Measurements from ENCODE around the gene CMPK1.
"Not testable (repeated sequence)": the region's sequence is repeated elsewhere in the genome, so short reads cannot be mapped to it uniquely, and the experiment has no call there.

CMPK1 gene

DNA sequence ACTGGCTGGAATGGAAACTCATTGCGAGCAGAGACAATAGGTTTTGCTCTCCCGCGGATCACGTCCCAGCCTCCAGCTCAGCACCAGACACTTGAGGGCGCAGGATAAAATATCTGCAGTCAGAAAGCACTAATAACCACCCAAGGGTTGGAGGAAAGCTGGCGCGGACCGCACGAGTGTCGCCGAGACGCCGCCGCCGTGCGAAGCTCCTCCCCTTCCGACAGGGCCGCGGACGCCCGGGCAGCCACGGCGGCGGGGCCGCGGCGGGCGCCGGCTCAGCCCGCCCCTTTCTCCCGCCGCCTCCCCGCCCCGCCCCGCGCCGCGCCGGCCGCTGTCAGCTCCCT is at the start of gene CMPK1:
TSS of gene CMPK1 (plus strand) at position 213 of the 344 bp plus-strand sequence. CDS start 156 bp downstream, outside the sequence.
- DNase-seq: peak in 1 of 2 experiments; percentile 72

DNA sequence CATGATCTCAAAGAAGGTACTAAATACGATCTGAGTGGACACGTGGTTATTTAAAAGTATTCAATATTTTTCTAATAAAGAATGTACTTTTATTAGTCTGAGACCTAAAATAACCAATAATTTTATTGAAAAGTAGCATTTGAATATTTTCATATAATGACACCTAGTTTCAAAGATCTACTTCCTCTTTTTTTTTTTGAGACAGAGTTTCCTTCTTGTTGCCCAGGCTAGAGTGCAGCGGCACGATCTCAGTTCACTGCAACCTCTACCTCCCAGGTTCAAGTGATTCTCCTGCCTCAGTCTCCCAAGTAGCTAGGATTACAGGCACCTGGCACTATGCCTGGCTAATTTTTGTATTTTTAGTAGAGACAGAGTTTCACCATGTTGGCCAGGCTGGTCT is 45.5 kb upstream of the CMPK1 start:
- not testable (repeated sequence) for DNase-seq

DNA sequence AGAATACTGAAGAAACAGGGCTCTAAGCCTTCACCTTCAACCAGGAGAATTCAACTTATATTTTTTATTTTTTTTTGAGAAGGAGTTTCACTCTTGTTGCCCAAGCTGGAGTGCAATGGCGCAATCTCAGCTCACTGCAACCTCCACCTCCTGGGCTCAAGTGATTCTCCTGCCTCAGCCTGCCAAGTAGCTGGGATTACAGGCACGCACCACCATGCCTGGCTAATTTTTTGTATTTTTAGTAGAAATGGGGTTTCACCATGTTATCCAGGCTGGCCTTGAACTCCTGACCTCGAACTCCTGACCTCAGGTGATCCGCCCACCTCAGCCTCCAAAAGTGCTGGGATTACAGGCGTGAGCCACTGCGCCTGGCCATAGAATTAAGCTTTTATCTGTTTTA is 38.7 kb upstream of the CMPK1 start:
- not testable (repeated sequence) for DNase-seq

DNA sequence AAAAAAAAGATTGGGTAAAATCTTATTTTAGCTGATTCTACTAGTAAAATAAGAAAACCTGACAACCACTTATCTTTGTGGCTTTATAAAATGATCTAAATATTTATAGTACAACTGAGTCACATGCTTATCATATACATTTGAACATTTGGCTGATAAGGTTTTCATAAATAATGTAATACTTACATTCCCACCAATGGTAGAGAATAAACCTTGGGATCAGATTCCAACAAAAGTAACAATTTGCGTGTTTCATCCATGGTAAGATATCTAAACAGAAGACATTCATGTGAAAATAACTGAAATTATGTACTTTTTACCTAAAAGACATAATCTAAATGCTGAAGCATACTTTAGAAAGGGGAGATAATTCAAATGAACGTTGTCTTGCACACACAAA is 38.0 kb upstream of the CMPK1 start:
- DNase-seq: no peak

- no peak for DNase-seq
Measured at GRCh38 chr1:47298025-47298699, 35.4 kb upstream of the CMPK1 start.

DNA sequence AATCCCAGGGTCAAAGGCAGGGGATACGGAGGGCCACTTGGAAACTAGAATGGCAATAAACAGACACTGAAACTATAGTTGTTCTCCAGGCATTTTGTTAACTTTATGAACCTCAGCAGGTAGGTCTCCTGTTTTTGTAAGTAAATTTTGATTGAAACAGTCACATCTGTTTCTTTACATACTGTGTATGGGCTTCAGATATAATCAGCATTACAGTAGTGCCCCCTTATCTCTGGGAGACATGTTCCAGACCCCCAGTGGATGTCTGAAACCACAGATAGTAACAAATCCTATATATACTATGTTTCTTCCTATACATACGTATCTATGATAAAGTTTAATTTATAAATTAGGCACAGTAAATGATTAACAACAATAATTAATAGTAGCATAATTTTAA is 31.1 kb upstream of the CMPK1 start:
- no peak for DNase-seq

GRCh38 chr1:47309427-47309826 is 24.2 kb upstream of the CMPK1 start:
- no peak for DNase-seq

DNA sequence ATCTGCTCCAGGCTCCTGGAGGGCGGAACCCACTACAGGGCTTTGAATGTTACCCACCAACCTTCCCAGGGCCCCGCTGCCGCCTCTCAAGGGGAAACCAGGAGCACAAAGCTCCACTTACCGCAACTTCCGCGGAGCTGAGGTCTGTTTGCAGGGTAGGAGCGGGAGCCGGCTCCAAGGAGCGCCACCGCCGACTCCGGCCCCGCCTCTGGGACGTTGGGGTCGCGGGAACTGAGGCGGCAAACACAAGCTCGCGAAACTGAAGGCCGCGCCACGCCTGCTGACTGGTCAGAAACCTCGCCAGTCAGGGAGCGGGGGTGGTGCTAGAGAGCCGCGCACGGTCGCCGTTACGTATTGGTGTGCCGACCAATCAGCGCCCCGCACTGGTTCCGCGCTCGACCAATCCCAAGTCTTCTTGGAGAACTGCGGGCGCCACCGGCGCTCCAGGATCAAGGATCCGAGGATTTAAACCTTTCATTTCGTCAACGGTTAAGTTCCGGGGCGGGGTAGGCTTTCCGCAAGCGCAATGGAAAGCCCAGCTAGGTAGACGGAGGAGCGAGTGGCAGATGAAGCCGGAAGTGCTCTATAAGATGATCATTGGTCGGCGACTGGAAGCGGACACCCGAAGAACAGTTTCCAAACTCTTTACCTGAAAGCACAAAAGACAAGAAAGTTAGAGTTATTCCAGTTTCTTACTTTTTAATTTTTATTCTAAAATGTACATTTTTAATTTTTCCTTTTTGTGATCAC is 19.5 kb upstream of the CMPK1 start, which contains the start of gene STIL:
TSS of gene STIL (minus strand) at position 233 of the 750 bp plus-strand sequence. CDS start 3,828 bp downstream, outside the sequence.
- peak; percentile 95 to 97 for DNase-seq

GRCh38 chr1:47317841-47318240 is 15.7 kb upstream of the CMPK1 start:
- DNase-seq: peak; percentile 7 to 12

- not testable (repeated sequence) for DNase-seq
Measured at GRCh38 chr1:47319968-47320367, 13.6 kb upstream of the CMPK1 start.

- DNase-seq: no peak
Measured at GRCh38 chr1:47323599-47324031, 10.0 kb upstream of the CMPK1 start.

DNA sequence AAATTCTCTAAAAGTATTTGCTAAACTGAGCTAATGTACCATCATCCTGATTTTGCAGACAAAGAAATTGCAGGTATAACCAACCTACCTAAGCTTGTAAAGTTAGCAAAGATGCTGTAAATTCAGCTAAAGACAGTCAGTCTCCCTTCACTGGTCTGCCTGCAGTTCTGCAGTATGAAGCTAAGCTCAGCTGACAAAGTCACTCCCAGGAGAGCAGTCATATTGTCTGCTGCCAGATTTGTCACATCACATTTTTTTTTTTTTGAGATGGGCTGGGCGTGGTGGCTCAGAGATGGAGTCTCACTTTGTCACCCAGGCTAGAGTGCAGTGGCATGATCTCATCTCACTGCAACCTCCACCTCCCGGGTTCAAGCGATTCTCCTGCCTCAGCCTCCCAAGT is 8.9 kb upstream of the CMPK1 start:
- no peak for DNase-seq

GRCh38 chr1:47325528-47325927 is 8.1 kb upstream of the CMPK1 start:
- no peak for DNase-seq

GRCh38 chr1:47326271-47326670 is 7.3 kb upstream of the CMPK1 start:
- no peak for DNase-seq

GRCh38 chr1:47328992-47329391 is 4.6 kb upstream of the CMPK1 start:
- no peak for DNase-seq

DNA sequence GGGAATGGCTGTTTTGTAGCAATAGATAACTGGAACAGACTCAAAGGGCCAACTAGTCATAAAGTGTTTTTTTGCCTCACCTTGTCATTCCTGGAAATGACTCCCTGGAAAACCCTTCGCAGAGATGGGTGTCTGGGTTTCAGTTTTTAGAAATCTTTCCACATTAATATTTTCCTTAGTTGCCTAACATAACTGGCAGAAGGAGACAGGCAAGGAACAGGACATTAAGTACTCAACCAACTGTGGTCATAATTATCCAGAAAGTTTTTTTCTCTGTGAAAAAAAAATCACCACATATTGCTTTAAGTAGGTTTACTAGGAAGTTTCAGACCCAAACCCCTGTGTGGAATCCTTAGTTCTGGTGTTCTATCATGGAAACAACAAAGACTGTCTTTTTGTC is 3.4 kb upstream of the CMPK1 start:
- DNase-seq: no peak

- no peak for DNase-seq
Measured at GRCh38 chr1:47331875-47332274, 1.7 kb upstream of the CMPK1 start.

- no peak for DNase-seq
Measured at GRCh38 chr1:47332779-47333577, 612 bp upstream of the CMPK1 start.

- DNase-seq: peak; percentile 37 to 69
Measured at GRCh38 chr1:47333922-47334764, 553 bp downstream of the CMPK1 start.

GRCh38 chr1:47334765-47335435 is 1.3 kb downstream of the CMPK1 start:
- DNase-seq: no peak

- no peak for DNase-seq
Measured at GRCh38 chr1:47337350-47337749, 3.8 kb downstream of the CMPK1 start.

All from SW 1271 (cell line).